GM19463 (cell line): ENCODE data around the gene PER1.
"Not testable (repeated sequence)": the region's sequence is repeated elsewhere in the genome, so short reads cannot be mapped to it uniquely, and the experiment has no call there.

Experiments used
- ATAC-seq: cut with Tn5 transposase; IDR thresholded peaks from one replicate; pipeline ENCODE4 v1.9.1; 2021; ENCODE audit warnings: mild to moderate bottlenecking, moderate library complexity; ENCODE audit not compliant: unreplicated experiment

PER1 gene

DNA sequence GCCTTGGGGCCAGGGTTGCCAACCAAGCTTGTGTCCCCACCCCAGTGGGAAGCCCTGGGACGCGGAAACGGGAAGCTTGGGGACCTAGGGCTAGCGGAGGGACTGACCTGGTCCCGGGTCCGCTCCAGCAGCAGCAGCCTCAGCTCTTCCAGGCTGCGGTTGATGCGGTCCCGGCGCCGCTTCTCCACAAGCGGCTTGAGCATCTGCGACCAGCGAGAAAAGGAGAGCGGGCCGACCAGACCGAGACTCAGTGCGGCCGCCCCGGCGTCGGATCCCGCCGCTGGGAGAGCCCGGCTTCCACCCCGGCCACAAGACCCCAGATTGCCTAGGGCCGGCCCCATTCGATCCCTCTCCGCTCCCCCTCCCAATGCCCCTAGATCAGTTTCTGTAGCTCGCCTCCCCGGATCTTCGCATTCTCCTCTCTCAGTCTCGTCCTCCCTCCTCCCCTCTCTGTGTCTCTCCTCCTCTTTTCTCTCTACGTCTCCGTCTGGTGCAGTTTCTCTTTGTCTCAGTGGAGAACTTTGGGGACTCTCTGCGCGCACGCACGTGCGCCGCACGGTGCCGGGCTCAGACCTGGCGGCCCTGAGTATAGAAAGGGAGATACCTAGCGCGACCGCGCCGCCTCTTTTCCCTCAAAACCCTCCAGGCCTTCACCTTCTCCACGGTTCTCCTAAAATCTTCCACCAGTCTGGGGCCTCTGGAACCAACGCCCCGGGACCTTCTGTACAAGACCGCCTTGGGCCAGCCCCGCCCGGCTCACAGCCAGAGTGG, 29.1 kb downstream of the PER1 start:
- ATAC-seq, result no peak

DNA sequence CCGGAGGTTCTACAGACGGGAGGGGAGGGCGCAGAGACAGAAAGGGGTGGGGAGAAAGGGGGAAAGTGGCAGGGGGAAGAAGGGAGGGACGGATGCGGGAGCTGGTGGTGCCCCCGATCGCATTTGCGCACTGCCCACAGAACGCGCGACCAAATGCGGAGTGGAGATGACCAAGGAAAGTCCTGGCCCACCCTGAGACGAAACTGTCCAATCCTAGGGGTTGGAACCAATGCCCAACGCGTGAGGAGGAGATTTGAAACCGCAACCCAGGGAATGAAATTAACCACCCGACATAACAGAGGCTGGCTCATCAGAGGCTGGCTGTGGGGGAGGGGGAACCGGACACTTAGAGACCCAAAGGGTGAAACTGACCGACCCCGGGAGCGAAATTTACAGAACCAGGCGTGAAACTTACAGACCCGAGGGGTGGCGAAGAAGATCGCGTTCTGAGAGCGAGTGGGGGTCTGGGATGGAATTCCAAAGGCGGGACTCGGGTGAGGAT, 29.7 kb downstream of the PER1 start:
- ATAC-seq, result no peak

DNA sequence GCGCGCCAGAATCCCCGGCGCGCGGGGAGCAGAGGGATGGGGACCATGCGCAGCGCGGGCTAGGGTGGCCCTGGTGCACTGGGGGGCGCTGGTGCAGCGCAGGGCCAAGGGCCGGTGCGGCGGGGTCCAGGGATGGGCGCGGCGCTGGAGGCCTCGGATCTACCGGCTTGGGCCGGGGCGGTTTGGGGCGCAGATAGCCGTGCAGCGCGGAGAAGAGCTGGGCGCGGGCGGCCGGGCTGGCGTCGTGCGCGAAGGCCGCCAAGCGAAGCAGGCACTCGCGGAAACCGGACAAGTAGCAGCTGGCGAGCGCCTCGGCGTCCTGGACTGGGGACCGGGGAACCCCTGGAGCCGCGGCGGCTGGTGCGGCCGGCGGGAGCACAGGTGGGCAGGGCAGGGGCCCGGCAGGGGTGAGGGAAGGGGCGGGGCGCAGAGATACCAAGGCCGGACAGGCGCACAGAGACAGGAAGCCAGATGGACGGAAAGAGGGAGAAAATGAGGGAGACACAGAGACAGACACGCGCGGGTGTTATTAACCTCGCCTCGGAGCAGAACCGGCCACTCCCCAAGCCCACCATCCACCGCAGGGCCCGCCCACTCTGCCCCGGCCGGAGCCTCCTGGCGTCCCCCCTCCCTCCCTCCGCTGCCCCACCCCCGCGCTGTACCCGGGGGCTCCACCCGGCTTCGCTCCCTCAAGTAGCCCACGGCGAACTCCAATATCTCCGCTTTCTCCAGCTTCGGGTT, 30.4 kb downstream of the PER1 start:
- no peak for ATAC-seq

DNA sequence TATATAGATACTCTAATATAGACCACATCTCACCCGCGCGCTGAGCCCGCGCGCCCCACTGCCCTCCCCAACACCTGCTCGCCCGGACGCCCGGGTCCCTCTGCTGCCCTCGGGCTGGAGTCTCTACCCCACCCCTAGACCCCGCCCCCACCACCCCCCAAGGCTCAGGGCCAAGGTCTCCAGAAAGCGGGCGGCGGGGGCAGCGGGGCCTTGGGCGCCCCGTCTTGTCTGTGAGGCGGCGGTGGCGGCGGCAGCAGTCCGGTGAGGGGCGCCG, 30.9 kb downstream of the PER1 start:
- no peak for ATAC-seq

DNA sequence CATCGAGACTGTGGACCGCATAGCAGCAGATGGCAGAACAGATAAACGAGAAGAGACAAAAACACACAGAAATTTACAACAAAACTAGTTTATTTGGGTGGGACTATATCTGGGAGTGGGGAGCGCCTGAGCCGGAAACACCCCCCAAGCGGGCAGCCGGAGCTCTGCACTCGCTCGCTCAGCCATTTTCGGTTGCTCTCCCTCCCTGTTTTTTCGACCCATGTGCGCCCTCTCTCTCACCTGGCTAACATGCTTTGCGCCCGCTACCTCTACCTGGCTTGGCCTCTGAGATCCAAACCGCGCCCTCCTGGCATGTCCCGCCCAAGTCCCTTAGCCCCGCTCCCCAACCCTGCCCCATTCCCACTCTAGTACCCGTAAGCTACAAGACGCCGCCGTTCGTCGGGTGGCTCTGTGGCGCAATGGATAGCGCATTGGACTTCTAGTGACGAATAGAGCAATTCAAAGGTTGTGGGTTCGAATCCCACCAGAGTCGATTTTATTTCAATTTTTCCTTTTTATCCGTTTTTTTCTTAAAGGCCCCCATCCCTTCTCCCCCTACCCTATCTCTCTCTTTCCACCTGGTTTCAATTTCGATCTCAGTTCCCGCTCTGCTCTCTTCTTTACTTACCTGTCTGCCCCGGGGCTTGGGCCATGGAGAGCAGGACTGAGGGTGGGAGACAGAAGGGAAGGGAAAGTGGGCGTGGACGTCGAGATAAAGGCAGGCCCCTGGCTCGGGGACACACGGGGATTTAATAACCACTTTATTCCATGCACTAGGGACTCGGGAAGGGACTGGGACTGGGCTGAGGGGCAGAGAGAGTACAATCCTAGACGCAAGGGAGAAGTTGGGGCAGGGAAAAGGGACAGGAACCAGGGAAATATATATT, 31.4 kb downstream of the PER1 start:
- ATAC-seq, result no peak

DNA sequence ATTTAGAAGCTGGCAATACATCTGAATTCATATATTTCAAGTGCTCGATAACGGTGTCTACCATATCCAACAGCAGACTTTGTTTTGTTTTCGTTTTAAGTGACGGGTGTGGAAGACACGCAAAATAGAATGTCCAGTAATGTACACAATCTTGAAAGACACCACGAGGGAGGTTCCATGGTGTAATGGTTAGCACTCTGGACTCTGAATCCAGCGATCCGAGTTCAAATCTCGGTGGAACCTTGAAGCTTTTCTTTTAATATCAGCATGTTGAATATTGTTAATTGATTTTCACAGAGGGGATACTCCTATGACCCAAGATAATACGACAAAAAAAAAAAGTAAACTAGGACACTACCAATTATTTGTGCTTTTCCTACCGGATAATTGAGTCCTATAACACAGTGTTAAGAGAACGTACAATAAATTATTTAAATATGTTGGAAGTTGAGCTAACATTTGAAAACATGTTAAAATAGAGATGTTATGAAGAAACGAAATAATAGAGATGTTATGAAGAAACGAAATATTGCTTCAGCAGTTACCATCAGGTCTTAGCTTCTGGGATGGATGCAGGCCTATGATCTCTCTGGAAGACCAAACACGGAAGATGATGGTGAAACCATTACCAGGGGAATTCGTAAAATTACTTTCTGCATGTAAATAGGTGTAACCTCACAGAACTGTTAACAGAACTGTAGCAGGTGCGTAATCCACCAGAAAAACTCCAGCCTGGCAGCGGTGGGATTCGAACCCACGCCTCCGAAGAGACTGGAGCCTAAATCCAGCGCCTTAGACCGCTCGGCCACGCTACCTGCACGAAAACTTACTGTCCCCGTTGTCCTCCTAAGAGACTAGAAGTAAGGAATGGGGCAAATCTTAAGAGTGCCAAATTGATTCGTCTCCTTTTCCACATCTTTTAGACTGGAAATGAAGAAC, 32.4 kb downstream of the PER1 start:
- peak; percentile 23 for ATAC-seq

DNA sequence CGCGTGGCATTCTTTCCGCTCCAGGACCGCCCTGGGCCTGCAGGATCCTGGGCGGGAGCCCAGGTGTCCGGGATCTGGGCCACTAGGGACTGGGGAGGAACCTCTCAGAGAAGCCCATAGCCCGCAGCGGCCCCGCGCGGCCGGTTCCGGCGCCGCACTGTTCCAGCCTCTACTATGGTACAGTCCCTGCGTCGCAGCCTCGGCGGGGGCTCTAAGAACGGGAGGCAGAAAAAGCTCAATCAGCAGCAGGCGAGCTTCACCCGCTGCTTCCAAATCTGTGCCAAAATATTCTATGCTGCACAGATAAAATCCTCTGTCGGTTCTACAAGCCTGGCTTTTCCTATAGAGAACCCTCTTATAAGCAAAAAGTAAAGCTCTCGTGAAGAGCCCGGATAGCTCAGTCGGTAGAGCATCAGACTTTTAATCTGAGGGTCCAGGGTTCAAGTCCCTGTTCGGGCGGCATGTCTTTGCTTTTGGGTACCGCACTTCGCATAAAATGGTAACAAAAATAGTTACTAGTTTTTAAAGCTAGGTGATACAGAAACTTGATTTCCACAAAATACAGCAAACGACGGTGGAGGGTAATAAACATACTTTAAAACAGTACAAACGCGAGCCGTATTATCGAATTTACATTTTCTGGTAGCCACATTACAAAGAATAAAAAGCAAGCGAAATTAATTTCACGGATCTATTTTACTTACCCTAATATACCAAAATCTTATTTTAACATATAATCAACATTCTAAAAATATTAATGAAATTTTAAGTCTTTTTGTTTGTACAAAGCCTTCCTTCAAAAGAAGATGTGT, 33.2 kb downstream of the PER1 start:
- peak; percentile 42 for ATAC-seq

DNA sequence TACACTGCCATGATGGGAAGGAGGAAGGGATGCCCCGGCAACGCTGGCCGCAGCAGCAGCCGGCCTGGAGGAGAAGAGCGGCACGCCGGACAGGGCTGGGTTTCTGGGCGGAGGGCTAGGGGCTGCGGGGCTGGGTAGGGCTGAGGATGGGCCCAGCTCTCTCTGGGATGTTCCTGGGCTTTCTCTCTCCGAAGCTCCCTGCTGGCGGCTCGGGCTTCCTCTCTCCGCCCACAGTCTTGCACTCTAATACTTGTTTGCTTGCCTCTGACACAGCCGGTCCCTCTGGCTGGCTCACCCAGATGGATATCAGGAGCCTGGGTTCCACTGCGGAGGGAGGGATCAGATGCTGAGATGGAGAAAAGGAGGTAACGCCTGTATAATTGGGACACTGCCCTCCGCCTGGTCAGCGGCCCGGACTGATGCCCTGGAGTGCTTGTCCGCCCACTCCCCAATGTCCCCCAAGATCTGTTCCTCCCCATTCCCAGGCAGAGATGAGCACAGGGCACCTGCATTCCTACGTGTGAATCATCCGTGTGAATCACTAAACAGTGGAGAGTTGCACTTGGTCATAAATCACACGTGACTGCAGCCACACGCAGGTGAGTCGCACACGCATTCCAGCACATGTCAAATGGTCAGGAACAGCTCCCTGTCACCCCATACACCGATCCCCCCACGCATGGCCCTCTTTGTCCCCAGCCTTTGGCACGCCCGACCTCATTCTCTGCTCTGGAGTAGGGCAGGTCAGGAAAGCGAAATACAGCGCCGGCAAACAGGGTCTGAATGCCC, 34.0 kb downstream of the PER1 start, which contains the start of gene ALOXE3:
ALOXE3 (minus strand) TSS at position 535 of the 789 bp plus-strand sequence; CDS start at position 11, 524 bp downstream.
- ATAC-seq, result peak; percentile 2

DNA sequence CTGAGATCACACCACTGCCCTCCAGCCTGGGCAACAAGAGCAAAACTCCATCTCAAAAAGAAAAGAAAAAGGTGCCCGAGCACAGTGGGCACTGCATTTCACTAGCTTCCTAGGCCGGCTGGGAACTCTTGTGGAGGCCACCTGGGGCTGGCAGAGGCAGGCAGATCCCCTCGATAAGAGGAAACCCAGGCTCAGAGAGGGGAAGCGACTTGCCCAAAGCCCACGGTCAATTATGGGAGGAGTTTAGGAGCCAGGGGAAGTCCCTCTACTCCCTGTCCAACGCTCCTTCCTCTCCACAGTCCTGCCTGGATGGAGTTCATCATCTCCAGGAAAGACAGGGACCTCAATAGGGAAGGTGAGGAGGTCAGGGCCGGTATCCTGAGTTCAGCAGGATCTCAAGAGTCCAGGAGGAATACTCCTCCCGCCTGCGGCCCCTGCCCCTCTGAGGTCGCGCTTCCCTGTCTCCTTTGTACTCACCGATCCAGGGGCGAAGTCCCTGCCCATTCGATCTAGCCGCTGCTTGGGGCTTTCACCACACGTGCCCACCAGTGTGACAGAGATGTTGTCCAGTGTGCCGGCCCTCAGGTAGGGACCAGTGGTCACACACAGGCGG, 34.7 kb downstream of the PER1 start:
- ATAC-seq, result no peak

DNA sequence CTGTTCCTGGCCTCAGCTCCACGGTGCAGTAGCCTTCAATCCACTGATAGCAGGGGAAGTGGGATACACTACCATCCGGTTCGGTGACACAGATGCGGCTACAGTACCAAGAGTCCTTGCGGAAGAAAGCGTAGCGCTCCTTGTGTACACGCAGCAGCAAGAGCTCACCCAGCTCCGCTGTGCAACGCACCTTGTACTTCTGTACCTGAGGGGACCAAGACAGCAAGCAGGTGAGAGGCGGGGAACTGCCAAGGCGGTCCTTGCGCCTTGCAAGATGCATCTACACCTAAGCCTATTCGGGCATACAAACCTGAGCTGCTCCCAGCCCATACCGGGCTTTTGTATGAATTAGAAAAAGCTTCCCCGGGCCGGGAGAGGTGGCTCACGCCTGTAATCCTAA, 35.4 kb downstream of the PER1 start:
- no peak for ATAC-seq

DNA sequence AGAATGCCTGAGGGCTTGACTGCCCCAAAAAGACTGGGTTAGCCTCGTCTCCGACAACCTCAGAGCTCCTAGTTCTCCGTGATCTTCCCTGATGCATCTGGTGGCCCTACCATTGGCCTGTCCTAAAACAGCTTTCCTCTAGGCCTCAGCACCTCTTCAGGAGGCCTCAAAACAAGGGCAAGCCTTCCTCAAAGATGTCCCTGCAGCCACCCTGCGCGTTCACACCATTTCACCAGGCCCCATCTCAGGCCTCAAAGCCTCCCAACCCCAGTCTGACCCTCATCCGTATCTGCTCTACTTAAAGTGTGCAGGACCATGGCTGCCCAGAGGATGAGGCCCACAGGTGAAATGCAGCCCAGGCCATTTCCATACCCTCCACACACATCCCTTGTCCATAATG, 41.3 kb downstream of the PER1 start:
- no peak for ATAC-seq

DNA sequence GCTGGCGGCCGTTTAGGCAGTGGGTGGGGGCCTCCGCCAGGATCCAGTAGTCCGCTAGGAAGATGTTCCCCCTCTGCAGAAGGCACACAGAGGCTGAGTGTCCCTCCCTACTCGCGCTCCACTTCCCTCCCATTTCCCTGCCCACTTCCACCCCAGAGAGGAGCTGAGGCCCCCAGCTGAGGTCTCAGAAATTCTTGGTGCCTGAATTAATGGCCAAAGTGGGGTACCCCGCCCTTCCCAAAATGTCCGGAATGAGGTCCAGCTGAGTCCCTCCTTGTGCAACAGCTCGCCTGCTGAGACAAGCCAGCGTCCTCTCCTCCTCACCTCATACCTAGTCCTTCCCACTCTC, 41.8 kb downstream of the PER1 start:
- no peak for ATAC-seq

DNA sequence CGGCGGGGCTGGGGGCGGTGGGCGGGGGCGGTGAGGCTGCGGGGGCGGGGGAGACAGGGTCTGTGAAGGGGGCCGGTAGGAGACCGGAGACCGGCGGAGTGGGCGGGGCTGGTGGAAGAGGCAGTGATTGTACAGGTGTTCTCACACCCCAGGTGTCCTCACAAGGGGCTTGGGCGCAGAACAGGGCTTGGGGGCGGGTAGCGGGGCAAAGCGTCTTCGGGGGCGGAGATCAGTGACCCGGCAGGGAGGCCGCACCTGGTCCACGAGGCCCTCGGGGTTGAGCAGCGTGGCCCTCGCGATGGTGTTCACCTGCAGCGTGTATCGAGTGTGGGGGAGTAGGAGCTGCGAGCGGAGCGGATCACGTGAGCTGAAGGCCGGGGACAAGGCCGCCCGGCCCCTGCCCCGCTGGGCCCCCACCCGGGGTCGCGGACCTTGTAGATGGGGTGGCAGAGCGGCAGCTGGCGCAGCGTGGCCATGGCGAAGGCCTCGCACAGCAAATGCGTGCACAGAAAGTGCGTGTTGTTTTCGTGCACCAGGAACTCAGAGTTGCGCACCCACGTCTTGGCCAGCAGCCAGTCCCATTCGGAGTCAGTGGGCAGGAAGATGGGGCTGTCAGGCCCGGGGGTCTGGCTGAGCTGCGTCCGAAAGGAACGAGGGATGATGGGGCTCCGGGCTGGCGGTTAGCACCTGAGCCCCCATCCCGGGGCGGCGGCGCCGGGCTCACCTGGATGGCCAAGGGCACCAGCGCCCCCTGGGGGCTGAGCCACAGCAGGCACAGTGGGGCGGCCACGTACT, 42.3 kb downstream of the PER1 start:
- ATAC-seq, result no peak

DNA sequence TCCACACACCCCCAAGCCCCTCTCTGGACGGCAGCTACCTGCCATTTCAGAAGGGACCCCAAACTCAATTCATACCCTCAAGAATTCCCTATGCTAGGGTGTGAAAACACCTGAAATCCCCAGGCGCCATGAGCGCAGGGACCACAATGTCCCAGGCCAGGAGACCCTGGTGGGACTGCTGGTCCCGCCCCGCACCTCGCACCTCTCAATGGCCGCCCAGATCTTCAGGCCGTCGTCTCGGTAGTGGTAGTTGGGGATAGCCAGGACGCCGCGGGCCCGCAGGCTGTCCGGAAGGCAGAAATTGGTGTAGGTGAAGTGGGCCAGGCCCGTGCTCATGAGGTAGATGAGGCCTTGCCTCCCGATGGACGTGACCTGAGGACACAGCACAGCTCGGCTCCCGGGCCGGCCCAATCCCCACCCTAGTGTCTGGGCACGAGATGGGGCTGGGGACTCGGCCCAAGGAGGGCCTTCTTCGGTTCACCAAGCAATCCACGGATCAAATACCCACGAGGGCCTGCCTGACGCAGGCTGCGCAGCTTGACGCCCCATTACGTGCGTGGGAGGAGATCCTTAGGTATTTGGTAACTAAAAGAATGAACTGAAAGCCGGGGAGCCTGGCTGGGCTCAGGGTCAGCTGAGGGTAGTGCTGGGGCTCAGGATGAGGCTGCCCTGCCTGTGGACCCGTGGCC, 43.1 kb downstream of the PER1 start:
- no peak for ATAC-seq

DNA sequence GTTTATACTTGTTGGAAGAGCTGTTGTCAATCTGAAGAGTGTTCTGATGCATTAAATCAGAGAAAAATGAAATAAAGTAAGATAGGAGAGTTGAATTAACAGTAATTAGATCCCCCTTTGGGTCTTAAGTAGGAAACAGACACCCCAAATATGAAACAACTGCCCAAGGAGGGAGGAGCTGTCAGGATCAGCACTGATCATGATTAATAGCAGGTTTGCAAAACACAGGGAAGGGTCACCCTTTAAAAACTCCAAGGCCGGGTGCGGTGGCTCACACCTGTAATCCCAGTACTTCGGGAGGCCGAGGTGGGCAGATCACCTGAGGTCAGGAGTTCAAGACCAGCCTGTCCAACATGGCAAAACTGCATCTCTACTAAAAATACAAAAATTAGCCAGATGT, 45.2 kb downstream of the PER1 start:
- ATAC-seq, result not testable (repeated sequence)

DNA sequence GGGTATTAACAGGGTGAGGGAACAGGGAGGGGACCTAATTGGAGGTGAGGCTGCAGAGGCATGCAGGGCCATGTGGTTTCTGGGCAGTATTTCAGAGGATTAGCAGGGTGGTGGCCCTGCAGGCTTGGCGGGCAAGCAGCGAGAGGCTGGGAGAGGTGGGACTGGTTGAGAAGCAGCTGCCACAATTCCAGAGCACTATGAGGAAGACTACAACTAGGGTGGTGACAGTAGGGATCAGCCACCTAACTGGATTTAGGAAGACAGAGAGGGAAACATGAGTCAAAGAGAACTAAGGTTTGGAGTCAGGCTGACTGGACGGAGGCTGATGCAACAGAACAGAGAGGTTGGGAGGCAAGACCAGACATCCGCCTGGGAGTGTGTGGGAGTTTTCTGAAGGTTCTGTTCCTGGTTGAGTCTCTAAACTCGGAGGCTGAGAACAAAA, 46.2 kb downstream of the PER1 start:
- no peak for ATAC-seq

DNA sequence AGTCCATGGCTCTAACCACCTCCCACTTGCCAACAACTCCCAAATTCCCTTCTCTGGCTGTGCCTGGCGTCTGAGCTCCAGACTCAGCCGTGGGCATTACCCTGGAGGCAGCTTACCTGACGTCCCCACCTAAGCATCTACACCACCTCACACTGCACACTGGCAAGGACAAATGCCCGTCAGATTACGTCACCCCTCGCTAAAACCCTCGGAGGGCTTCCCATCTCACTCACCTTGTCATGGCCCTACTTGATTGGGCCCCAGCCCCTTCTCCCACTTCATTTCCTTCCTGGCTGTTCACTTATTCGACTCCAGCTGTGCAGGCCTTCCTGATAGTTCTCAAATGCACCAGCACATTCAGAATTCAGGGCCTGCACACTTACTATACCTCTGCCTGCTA, 47.3 kb downstream of the PER1 start:
- no peak for ATAC-seq
